GM21529 (cell line): ENCODE results near the gene GCK.

ENCODE experiments used
- ATAC-seq: cut with Tn5 transposase; IDR thresholded peaks from one replicate; pipeline ENCODE4 v1.9.1; 2021; ENCODE audit not compliant: unreplicated experiment

The GCK gene

DNA sequence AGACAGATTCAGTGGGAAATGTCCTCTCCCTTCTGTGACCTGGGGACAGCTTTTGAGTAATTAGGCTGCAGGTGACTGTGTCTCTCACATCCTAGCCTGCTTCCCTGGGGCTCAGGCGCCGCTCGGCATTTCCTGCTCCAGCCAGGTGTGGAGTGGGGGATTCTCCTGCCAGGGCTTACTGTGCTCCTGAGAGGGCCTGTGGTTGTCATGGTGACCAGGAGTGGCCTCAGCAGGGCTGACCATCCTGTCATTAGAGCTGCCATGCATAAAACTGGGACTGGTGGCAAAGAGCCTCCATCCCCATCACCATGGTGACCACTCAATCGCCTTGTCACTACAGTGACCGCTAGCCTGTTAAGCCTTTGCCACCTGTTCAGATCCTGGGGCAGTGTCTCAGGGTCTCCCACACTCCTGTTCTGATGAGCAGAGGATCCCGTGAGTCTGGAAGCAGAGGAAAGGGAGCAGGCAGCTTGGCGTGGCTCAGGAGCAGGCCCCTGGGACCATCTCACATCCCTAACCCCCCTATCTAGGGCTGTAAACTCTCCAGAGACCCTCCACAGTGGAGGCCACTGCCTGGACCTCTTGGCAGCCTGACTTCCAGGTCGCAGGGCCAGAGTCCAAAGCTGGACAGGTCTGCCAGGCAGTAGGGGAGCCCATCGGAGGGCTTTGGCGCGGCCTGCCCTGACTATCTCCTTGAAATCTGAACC, at the start of gene GCK:
GCK (minus strand) TSS at position 154 of the 707 bp plus-strand sequence. CDS start 486 bp downstream, outside the sequence.
- no peak for ATAC-seq

DNA sequence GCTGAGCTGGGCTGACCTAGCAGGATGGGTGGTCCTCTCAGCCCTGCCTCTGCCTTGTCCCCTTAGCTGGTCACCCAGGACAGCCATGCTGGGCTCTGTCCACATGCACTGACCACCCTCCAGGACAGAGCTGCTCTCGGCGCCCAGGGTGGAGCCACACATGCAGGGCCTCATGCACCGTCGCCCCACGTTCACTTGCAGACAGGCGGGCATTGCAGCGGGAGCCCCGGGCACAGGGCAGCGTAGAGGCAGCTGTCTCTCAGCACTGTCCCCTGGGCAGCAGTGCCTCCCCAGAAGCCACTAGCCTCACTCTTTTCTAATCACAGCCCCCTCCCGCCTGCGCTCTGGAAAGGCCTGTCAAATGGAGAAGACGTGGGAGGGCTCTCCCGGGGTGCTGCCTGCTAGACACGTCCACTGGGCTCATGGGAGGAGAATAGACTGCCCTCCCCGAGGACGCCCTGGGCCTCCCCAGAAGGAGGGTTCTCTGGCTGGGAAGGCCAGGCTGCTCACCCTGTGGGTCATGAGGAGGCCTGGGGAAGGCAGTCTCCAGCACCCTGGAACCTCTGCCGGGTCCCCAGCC, 49.0 kb upstream of the GCK start:
- ATAC-seq, result no peak

DNA sequence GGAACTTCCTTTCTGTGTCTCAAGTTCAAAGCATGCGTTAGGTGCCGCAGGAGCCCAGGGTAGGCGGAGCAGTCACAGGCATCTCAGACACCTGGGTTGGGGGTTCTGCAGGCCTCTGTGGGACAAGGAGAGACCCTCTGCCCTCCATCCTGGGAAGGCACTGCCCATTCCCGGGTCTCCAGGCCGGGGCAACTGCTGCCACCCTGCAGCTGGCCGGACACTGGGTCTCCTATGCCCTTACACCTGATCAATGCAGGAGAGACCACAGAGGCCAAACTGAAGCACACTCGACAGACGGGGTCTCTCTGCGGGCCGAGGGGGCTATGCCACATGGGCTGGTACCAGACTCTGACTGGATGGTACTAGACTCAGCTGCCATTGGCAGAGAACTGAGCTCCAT, 48.5 kb upstream of the GCK start:
- ATAC-seq, result no peak

DNA sequence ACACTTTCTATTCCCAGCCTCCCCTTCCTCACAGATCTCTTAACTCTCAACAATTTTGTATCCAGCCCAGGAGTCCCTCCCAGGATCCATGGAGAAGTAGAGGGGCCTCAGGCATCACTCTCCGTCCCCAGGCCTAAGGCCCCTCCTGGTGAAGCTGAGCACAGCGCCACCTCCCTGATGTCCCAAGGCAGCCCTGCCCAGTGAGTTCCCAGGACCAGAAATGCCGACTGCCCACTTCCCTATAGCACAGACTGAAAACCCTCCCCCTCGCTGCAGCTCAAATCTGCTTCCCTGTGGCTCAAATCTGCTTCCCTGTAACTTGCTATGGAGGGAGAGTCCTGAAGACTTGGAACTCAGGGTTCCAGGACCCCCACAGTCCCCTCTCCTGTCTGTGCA, 47.1 kb upstream of the GCK start:
- ATAC-seq, result no peak

DNA sequence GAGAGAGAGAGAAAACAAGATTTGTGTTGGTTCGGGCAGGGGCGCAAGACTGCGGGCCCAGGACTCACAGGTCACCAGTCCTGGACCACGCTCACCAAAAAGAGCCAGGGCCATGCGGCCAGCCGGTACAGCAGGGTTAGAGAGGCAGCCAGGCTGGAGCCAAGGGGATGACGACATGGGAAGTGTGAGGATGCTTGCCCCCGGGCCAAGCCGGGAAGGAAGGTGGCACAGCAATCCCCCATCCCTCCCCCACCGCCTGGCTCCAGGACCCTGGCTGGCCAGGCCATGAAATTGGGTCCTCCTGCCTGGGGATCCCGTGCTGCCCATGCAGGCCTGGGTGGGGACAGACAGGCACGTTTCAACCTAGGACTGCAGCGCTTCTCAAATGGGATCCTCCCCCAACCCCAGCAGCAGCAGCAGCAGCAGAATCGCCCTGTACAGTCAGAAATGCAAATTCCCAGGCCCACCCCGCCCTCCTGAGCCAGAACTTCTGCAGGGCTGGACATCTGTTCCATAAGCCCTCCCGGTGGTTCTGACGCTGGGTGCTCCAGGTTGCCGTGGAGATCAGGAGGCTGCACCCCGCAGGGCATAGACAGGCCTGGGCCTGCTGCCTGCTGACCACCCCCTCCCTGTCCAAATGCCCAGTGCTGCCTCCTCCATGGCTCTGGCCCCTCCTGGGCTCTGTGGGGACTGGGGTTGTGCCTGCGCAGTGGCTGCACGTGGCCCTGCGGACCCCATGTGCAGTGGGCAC, 46.5 kb upstream of the GCK start:
- no peak for ATAC-seq

DNA sequence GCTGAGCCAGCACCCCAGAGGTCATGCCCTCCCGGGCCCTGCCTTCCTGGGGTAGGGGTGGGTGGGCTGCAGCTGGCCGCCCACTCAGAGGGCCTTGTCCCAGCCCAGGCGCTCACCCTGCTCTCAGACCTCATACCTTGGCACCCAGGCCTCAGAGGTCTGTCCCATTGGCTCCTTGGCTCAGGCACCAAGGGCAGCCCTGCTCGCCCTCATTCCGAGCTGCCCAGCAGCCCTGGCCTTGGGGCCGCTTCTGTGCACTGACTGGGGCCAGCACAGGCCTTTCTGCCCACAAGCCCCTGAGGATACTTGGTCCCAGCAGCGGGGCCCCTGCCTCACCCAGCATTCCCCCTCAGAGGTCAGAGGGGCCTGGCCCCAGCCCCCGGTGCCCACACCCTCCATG, 45.8 kb upstream of the GCK start:
- ATAC-seq, result no peak

DNA sequence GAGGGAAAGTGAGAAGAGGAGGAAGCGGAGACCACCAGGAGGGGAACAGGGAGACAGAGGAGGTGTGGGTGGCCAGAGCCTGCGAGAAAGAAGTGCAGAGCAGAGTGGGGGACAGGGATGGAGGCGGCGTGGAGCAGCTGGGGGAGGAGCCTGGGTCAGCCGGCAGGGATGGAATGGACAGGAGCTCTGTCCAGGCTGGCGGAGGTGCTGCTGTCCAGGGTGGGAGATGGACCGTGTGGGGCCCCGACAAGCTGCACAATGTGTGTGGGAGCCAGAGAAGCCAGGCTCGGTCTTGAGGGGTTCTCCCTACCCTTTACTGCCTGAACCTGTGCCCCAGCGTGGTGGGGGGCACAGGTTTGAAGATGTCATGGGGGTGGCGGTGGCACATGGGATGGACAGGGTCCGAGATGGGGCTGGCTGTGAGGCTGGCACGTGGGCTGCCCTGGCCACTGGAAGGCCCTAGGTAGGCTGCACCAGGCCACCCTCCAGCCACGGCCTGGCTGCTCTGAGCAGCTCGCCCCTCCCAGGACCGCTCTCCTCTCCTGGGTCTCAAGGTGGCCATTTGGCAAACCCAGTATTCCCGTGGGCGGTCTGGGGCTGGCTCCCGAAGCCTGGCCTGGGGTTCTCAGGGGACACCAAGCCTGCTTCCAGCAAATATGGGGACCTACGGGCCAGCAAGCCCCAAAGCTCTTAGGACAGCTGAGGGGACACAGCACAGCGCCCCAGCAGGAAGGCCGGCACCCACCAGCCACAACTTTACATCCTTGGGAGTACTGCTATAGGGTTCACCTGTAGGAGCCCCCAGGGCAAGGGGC, 43.9 kb upstream of the GCK start:
- ATAC-seq, result no peak

DNA sequence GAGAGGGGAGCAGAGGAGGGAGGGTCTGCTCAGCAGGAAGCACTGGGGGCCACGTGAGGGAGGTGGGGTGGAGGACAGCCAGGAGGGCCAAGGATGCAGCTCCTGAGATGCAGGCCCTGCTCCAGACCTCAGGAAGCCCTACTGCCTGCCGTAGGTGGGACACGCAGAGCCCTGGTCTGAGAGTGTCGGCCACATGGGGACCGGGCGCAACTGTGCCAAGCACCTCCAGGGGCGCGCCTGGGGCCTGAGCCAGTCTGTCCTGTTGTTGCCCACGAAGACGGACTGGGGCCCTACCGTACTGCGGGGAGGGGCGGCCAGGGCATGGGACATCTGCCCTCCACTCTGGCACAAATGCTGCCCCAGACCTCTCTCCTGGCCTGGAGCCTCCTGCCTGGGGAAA, 43.2 kb upstream of the GCK start:
- no peak for ATAC-seq

DNA sequence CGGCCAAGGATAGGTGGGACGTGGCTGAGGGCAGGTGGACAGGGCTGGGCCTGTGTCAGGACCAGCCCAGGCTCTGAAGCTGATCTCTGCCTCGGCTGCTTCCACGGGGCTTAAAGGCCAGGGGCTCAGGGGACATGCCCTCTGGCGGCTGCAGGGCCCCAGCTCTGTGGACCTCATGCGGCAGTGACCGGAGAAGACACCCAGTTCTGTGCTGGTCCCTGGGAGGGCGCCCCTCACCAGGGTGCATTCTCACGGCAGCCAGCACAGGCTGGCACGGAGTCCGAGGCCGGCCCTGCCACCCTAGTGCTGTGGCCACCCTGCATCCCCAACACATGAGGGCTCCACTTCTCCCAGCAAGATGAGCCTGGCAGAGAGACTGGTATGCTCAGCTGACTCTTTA, 41.8 kb upstream of the GCK start:
- no peak for ATAC-seq

DNA sequence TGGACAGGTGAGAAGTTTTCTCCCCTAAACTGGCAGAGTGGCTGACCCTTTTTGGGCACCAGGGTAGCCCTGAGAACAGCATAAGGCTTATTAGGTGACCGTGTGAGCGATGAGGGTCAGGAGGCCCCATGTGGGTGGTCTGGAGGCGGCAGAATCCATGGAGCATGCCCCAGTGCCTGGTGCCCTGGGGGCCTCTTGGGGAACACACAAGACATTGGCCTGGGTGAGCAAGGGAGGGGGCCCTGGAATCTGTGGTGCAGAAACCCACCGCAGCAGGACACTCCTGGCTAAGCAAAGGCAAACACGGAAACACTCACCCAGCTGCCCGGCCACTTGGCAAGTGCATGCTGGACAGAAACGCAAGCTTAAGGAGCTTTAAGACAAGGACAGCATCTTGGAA, 41.0 kb upstream of the GCK start:
- ATAC-seq, result no peak

DNA sequence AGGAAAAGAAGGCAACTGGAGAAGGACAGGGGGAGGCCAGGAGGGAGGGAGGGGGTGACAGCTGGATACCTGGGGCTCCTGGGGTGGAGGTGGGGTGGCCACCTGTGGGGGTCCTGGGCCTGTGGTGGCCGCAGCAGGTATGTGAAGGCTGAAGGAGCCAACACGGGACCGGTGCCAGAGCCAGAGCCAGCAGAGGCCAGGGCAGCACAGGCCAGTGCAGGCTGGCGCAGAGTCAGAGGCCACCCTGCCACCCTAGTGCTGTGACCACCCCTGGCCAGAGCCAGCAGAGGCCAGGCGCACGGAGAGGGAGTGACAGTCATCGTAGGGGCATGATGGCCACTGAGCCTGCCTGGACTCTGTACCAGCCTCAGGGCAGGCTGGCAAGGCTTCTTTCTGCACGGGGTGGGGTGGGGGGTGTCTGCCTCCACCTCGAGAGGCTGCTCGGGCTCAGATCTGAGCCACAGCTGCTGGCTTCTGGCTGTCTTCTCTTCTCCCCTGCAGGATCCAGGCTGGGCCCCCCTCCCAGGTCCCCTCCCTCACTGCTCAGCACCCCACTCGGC, 40.4 kb upstream of the GCK start:
- ATAC-seq, result no peak

DNA sequence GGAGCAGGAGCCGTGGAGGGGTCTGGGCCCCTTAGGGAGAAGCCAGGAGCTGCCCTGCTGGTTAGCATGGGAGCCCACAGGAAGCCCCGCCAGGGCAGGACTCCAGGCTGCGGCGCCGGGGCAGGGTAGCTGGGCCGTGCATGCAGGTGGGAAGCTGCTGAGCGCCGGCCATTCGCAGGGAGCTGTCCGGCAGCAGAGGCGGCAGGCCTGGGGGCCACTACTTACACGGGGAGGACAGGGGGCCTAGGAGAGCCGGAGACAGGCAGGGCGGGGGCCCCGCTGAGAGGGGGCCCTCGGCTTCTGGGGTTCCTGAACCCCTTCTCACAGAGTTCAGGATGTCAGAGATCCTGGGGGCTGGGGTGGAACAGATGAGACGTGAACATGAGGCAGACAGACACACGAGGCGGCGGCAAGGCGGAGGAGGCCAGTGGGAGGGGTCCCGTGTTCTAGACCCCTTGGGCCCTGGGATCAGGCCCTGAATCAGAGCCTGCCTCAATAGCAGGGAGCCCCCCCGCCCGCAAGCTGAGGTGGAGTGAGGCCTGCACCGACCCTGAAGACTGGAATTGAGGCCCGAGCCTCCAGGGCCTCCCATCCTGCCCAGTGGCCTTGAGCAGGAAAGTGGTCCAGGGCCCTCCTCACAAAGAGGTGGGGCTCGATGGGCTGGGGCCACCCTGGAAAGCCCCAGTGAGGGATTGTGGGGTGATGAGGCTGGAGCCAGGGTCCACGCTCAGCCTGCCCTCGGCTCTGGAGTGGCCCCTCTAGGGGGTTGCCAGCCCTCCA, 39.5 kb upstream of the GCK start:
- no peak for ATAC-seq

DNA sequence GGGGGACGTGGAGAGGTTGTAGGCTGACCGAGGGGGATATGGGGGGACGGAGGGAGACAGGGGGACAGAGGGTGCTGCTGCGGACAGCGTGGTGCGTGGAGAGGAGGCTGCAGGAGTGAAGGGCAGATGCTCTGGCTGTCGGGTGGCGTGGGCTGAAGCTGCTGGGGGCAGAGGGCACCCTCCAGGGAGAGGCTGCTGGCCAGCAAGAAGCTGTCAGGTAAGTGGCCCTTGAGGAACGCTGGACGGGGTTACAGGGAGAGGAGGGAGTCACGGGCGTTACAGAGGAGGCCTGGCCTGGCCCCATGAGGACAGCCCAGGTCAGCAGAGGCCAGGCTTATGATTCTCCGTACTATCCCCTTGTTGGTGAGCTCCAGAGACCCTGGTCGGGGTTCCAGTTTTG, 38.7 kb upstream of the GCK start:
- no peak for ATAC-seq

DNA sequence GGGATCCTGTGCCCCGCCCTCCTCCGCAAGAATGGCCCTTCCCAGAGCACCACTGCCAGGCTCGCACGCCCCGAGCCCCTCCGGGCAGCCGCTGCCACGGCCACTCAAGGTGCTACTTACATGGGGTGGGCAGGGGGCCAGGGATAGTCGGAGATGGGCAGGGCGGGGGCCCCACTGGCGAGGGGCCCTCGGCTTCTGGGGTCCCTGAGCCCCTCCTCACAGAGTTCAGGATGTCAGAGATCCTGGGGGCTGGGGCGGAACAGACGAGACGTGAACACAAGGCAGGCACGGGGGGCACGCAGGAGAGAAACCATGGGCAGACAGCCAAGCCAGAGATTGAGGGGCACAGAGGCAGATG, 37.1 kb upstream of the GCK start:
- ATAC-seq, result no peak

DNA sequence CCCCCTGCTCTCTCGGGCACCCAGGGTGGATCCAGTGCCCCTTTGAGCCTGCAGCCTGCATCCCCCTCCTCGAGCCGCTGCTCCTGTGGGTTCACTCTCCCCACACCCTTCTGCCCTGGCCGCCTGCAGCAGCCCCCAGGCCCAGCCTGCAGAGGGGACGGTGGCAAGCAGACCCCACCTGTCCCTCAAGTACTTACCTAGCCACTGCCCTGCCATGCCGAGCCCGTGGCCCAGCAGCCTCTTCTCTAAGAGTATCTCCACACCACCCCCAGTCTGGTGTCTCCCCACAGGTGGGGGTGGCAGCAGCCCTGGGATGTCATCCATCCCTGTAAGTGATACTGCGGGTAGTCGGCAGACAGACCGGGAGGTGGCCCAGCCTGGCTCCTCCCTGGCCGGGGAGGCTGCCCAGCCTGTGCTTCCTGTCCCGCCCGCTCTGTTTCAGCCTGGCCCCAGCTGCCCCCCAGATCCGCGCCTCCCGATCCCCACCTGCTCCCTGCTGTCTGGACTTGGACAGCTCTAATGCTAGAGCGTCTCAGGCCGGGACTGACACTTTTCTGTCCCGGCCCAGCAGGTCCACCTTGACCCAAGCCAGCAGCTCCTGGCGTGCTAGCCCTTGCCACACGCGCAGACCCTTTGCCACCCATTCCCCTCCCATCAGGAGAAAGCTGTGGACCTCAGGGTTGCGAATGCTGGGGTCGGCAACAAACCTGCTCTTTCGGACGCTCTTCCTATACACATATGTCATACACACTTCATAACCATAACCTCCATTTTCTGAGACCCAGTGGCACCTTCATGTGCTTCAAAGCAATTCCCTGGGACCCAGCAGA, 36.5 kb upstream of the GCK start:
- ATAC-seq, result no peak

DNA sequence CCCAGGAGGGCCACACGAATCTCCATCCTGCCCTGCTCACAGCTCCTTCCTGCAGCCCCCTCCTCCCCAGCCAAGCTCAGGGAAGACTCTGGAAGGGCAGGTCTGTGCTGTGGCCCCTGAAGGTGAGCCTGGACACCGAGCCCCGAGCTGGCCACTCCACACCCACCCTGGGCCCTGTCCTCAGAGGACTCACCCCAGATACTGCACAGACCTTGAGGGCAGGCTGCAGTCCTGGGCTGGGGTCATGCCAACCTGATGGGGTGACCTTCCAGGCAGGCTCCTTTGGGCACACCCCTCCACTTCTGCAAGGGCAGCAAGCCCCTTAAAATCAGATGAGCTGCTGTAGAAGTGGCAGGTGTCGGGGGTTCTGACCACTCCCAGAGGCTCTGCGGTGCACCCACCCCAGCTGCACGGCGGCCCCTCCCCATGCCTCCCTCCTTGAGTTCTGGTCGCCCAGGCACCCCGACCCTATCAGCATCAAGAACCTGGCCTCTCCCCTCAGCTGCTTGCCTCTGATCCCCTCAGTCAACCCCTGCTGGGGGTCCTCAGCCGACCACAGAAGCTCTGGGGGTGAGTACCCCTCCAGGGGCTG, 35.8 kb upstream of the GCK start:
- no peak for ATAC-seq

DNA sequence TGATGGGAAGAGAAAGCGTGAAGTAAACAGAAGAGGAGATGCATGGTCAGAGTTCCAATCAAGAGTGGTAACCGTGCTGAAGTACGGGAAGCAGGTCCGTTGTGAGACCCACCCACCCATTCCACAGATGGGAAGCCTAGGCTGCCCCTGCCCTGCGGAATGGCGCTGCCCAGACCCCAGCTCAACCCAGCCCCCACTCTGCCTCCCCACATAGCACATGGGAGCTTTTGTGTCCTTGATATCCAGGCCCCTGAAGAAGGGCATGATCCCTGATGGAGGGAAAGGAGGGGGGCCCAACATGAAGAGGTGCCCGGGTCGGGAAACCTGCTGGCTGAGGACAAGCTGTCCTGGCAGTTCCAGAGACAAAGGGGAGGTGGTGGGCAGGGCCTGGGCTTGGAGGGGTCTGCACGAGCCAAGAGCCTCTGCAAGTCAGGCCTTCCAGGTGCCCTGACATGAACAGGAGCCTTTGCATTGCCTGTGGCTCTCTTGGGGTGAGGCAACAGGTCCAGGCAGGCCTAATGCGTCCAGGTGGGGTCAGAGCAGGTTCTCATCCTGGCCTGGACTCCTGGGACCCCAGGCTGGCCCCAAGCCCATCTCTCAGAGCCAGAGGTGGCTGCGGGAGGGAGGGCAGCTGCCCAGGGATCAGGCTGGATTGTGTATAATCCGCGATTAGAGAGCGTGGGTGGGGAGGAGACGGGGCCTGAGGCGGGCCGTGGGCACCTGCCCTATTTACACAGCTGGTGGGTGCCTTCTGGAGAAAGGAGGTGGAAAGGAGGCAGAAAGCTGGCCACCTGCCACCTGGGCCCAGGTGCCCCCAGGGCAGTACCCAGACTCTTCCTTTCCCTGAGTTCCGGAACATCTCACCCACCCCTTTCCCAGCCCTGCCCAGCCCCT, 35.1 kb upstream of the GCK start:
- no peak for ATAC-seq

DNA sequence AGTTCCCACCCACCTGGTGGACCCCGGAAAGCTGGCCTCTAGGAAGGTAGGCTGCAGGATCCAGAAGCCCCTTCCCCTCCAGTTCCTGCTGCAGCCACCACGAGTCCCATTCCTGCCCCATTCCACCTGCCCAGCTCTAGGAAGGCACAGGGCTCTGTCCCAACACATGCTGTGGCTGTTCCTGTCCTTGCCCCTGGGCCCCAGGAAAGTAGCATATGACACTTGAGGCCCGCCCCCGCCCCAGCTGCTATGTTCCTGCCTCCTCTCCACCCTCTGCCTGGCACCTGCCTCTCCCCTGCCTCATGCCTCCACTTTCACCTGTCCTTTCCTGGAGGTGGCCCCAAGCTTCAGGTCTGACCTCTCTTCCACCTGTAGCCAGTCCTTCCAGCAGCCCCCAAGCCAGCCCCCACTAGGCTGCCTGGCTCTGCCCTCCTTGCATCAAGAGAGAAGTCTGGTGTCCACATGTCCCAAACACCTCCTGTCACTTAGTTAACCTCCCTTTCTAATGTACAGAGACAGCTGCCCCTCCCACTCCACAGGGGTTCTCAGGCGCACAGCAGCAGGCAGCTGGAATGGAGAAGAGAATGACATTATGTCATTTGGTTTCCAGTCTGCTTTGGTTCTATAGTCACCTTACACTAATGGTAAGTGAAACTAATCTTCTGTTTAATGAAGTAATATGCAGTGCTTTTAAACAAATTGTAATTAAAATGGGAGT, 34.3 kb upstream of the GCK start:
- ATAC-seq, result no peak
